IMR-90 (cell line): Measurements from ENCODE around the gene ACACA. TPM values are rescaled to one million over a fixed set of nuclear protein-coding genes. Genes with fewer than 3 reads are reported as not detected.

Experiments used
- ATAC-seq: fragments of 200-7000 bp; cut with Tn5 transposase; 2 replicates; pipeline ENCODE4 v1.9.1; 2020; ENCODE audit warnings: low read depth, mild to moderate bottlenecking, moderate library complexity
- BruUV-seq: library from RNA; stranded (reverse); fragments of 400-500 nt; replicated peaks from 2 replicates; lab custom pipeline; 2021; lab: Mats Ljungman, UMichigan
- CTCF ChIA-PET: fragments of 300-600 bp; formaldehyde crosslinking; extraction: SDS; loops from one replicate; lab custom pipeline; 2021; ENCODE audit warnings: antibody characterized with exemption; lab: Yijun Ruan, JAX
- POLR2A ChIA-PET: fragments of 300-600 bp; sonication (Branson Sonifier 250); formaldehyde crosslinking; loops from one replicate; lab custom pipeline; 2022; ENCODE audit warnings: antibody characterized with exemption; ENCODE audit not compliant: unreplicated experiment; lab: Charles Lee
- DNase-seq: peaks from one replicate; pipeline ENCODE4 v3.0.0; 2013
- H2AFZ ChIP-seq: replicated peaks from 2 replicates; pipeline ENCODE3; 2013; ENCODE audit warnings: low read length, mild to moderate bottlenecking; ENCODE audit not compliant: poor library complexity
- H2AK5ac ChIP-seq: 2 replicates; pipeline ENCODE4 v1.6.1; 2013; ENCODE audit warnings: low read depth, low read length, inconsistent platforms
- H2AK9ac ChIP-seq: replicated peaks from 2 replicates; pipeline ENCODE3; 2013; ENCODE audit warnings: mild to moderate bottlenecking, low read depth, low read length, moderate library complexity; ENCODE audit not compliant: poor library complexity
- H2BK120ac ChIP-seq: 2 replicates; pipeline ENCODE4 v1.6.1; 2013; ENCODE audit warnings: low read depth, low read length, inconsistent platforms
- H2BK15ac ChIP-seq: 3 replicates; pipeline ENCODE4 v1.6.1; 2013; ENCODE audit warnings: low read depth, low read length, inconsistent platforms
- H2BK20ac ChIP-seq: 2 replicates; pipeline ENCODE4 v1.6.1; 2013; ENCODE audit warnings: low read depth, mild to moderate bottlenecking, inconsistent platforms, low read length, moderate library complexity
- H2BK5ac ChIP-seq: 2 replicates; pipeline ENCODE4 v1.6.1; 2013; ENCODE audit warnings: mild to moderate bottlenecking, low read depth, low read length, inconsistent platforms; ENCODE audit not compliant: poor library complexity, severe bottlenecking
- H3K14ac ChIP-seq: replicated peaks from 2 replicates; pipeline ENCODE4 v1.6.1; 2013; ENCODE audit warnings: low read depth, low read length, inconsistent platforms
- H3K18ac ChIP-seq: 2 replicates; pipeline ENCODE4 v1.6.1; 2013; ENCODE audit warnings: low read depth, low read length, control low read depth
- H3K23ac ChIP-seq: 2 replicates; pipeline ENCODE4 v1.6.1; 2013; ENCODE audit warnings: low read depth, low read length, inconsistent platforms
- H3K27ac ChIP-seq: 2 replicates; pipeline ENCODE4 v1.5.1; 2013; ENCODE audit warnings: mild to moderate bottlenecking, control low read depth, low read length; ENCODE audit not compliant: insufficient read depth
- H3K27me3 ChIP-seq: 2 replicates; pipeline ENCODE4 v1.6.1; 2013; ENCODE audit warnings: low read length; ENCODE audit not compliant: control insufficient read depth, insufficient read depth
- H3K36me3 ChIP-seq: 2 replicates; pipeline ENCODE4 v1.6.1; 2013; ENCODE audit warnings: low read length, mixed read lengths; ENCODE audit not compliant: control insufficient read depth, insufficient read depth
- H3K4ac ChIP-seq: 2 replicates; pipeline ENCODE4 v1.6.1; 2013; ENCODE audit warnings: low read depth, low read length, inconsistent platforms
- H3K4me1 ChIP-seq: 2 replicates; pipeline ENCODE4 v1.6.1; 2013; ENCODE audit warnings: low read length, mixed read lengths; ENCODE audit not compliant: control insufficient read depth, insufficient read depth
- H3K4me2 ChIP-seq: 2 replicates; pipeline ENCODE4 v1.6.1; 2013; ENCODE audit warnings: low read depth, mild to moderate bottlenecking, control low read depth, low read length, moderate library complexity
- H3K4me3 ChIP-seq: 2 replicates; pipeline ENCODE4 v1.5.1; 2013; ENCODE audit warnings: low read depth, mild to moderate bottlenecking, control low read depth, low read length, moderate library complexity; ENCODE audit not compliant: insufficient read depth
- H3K56ac ChIP-seq: 2 replicates; pipeline ENCODE4 v1.6.1; 2013; ENCODE audit warnings: low read length, inconsistent platforms; ENCODE audit not compliant: insufficient read depth; ENCODE audit errors: extremely low read depth
- H3K79me1 ChIP-seq, 2 experiments: 2 replicates each; pipeline ENCODE4 v1.6.1; 2013; ENCODE audit warnings: low read length in 2 of 2, inconsistent platforms in 1 of 2, low read depth in 1 of 2
- H3K9ac ChIP-seq: 2 replicates; pipeline ENCODE4 v1.6.1; 2013; ENCODE audit warnings: low read depth, low read length, control low read depth
- H3K9me1 ChIP-seq: 2 replicates; pipeline ENCODE4 v1.6.1; 2013; ENCODE audit warnings: low read length, inconsistent platforms; ENCODE audit not compliant: insufficient read depth
- H3K9me3 ChIP-seq: 2 replicates; pipeline ENCODE4 v1.6.1; 2013; ENCODE audit warnings: low read length; ENCODE audit not compliant: control insufficient read depth, insufficient read depth
- H4K20me1 ChIP-seq: 2 replicates; pipeline ENCODE4 v1.6.1; 2013; ENCODE audit warnings: low read length, inconsistent platforms; ENCODE audit not compliant: insufficient read depth
- H4K5ac ChIP-seq: 2 replicates; pipeline ENCODE4 v1.6.1; 2013; ENCODE audit warnings: mild to moderate bottlenecking, low read depth, low read length, control low read depth
- H4K8ac ChIP-seq, 2 experiments: 2 replicates each; pipeline ENCODE4 v1.6.1; 2013; ENCODE audit warnings: low read depth in 2 of 2, low read length in 2 of 2, control low read depth in 1 of 2, inconsistent platforms in 1 of 2
- H4K91ac ChIP-seq: 2 replicates; pipeline ENCODE4 v1.6.1; 2013; ENCODE audit warnings: low read depth, low read length, inconsistent platforms; ENCODE audit not compliant: insufficient read depth
- CTCF ChIP-seq: conservative IDR thresholded peaks from 2 replicates; pipeline ENCODE4 v1.5.1; 2012; ENCODE audit warnings: mild to moderate bottlenecking, low read depth, low read length, improper control_type of control experiment
- ELK1 ChIP-seq: fragments of 150-350 bp; IDR thresholded peaks from 2 replicates; pipeline ENCODE4 v1.6.1; 2016; ENCODE audit warnings: low read depth, mild to moderate bottlenecking, low read length, moderate library complexity, borderline replicate concordance
- MAFK ChIP-seq: IDR thresholded peaks from 2 replicates; pipeline ENCODE4 v1.6.1; 2012; ENCODE audit warnings: low read depth, low read length, improper control_type of control experiment
- MXI1 ChIP-seq: IDR thresholded peaks from 2 replicates; pipeline ENCODE4 v1.6.1; 2012; ENCODE audit warnings: low read depth, mild to moderate bottlenecking, low read length, moderate library complexity, borderline replicate concordance
- USF2 ChIP-seq: fragments of 150-350 bp; IDR thresholded peaks from 2 replicates; pipeline ENCODE4 v1.6.1; 2017; ENCODE audit warnings: mild to moderate bottlenecking, antibody characterized with exemption, low read length, low read depth
- WGBS, 2 experiments: methylation state at CpG; one replicate each; pipeline versions ENCODE4 v1.1.5 to v1.1.7; 2013; ENCODE audit warnings: missing lambda C conversion rate in 2 of 2; ENCODE audit not compliant: insufficient read length in 1 of 2; ENCODE audit errors: extremely low coverage in 2 of 2; 5-methylcytosine and 5-hydroxymethylcytosine counted together
- dilution Hi-C: fragments of 300-500 bp; cut with HindIII; formaldehyde crosslinking; loops from one replicate; pipeline ENCODE4 v1.14.3; 2018; ENCODE audit warnings: low sequenced_read_pairs; ENCODE audit not compliant: unreplicated experiment
- in situ Hi-C: fragments of 300-500 bp; cut with MboI; formaldehyde crosslinking; loops from 3 replicates; pipeline ENCODE4 v1.14.3; 2019; ENCODE audit warnings: low sequenced_read_pairs, inconsistent platforms, mixed read lengths
- intact Hi-C: fragments of 100-400 bp; cut with micrococcal nuclease; formaldehyde crosslinking; loops from 2 replicates; pipeline ENCODE4 v1.10.0; 2022
- polyA plus RNA-seq, 3 experiments: library from polyadenylated mRNA; depleted of rRNA; stranded (reverse); fragments of >200 nt; gene quantifications; 2 replicates each; pipeline ENCODE4 v1.2.3, GENCODE V29; 2012; ENCODE audit warnings: low replicate concordance in 1 of 3
- total RNA-seq: library from RNA; depleted of rRNA; stranded (reverse); fragments of >200 nt; gene quantifications from 2 replicates; pipeline ENCODE4 v1.2.3, GENCODE V29; 2012

The ACACA gene
- total and polyA plus RNA-seq, 2 of the 4 experiments (the other 2 are of a cell fraction): 21.3 to 39.1 TPM

- H4K20me1 ChIP-seq: no peaks in the 10 kb centered on the region
- DNase-seq (no peak), ATAC-seq (no peak)
- peak overlapping the region; percentile 69; the same call in 1 of the 2 replicates for H2AK5ac ChIP-seq
- no peak overlapping the region; a peak in 1 of 4 replicates for H4K8ac ChIP-seq
- peaks cover 13 to 23% of the 10 kb centered on the region in 2 experiments for H3K79me1 ChIP-seq
- H2BK15ac ChIP-seq: no peak overlapping the region; the same call in 2 of the 3 replicates
- no TSS peak for BruUV-seq
- no peak overlapping the region for H3K56ac ChIP-seq
- no peak overlapping the region for H3K18ac ChIP-seq
- no peak overlapping the region for H4K91ac ChIP-seq
- peaks cover 27% of the 10 kb centered on the region for H3K36me3 ChIP-seq
- H3K9me1 ChIP-seq: peaks cover 8% of the 10 kb centered on the region
- TF ChIP-seq MXI1 (no peak), USF2 (no peak), CTCF (no peak), MAFK (peak; percentile 98), ELK1 (no peak)
- no peak overlapping the region for H3K9ac ChIP-seq
- H3K27ac ChIP-seq: no peak overlapping the region
- H3K27me3 ChIP-seq: no peaks in the 10 kb centered on the region
- dilution Hi-C loops: no loop called here
- H3K4me1 ChIP-seq: peaks cover 4% of the 10 kb centered on the region
- ChIA-PET POLR2A (no interaction called here), CTCF (no interaction called here)
- no peak overlapping the region for H3K4ac ChIP-seq
- H2BK20ac ChIP-seq: peak overlapping the region; percentile 5; the same call in 1 of the 2 replicates
- intact Hi-C loops: no loop called here
- peak overlapping the region; percentile 37; the same call in 1 of the 2 replicates for H3K14ac ChIP-seq
- H4K5ac ChIP-seq: no peak overlapping the region
- no peak overlapping the region for H2BK120ac ChIP-seq
- no peak overlapping the region for H3K4me2 ChIP-seq
- H3K4me3 ChIP-seq: no peak overlapping the region
- WGBS, 2 experiments: 86% methylated on average over 1 of the region's 2 CpGs; no CpG with 5 or more reads in 1 of the 2 experiments
- H2BK5ac ChIP-seq: no peak overlapping the region
- H3K9me3 ChIP-seq: no peaks in the 10 kb centered on the region
- no peak overlapping the region for H3K23ac ChIP-seq
- in situ Hi-C loops: no loop called here
- no peak overlapping the region for H2AFZ ChIP-seq
- no peak overlapping the region for H2AK9ac ChIP-seq
Measured at GRCh38 chr17:37440424-37440823, 33.8 kb upstream of the ACACA start.
